Activated T-cell treated with anti-CD3 and anti-CD28 coated beads, Interleukin-2, amount 50 U/mL, for 1 hour (primary cell): Measurements from ENCODE around the gene CEP41.

Source experiments
- DNase-seq: peaks from one replicate; pipeline ENCODE4 v3.0.0-alpha.2; 2020

The CEP41 gene

DNA sequence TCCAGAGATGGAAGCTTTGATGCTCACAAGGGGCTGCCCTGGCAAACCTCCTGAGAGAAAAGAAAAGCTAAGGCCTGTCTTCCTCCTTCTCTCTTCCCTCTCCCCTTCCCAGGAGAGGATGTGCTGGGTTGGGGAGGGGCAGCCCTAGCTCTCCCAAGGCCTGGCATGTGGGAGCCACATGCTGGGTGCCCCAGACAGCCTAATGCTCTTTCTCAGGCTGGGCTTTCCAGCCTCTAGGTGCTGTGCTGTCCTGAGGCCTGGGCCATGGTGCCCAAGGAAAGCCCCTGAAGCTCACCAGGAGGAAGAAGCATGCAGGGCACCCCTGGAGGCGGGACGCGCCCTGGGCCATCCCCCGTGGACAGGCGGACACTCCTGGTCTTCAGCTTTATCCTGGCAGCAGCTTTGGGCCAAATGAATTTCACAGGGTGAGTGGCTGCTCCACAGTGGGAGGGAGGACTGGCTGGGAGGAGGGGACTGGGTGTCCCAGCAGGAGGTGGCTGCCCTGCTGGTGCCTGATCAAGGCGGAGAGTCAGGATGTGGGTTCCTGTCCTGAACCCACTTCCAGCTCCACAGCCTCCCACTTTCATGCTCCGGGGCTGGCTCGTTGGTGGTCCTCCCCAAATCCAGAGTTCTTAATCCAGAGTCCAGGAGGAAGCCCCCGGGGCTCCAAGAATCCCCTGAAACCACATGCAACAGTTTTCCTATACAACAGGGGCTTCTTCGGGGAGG lies 94.5 kb downstream of the CEP41 start:
- no peak for DNase-seq

DNA sequence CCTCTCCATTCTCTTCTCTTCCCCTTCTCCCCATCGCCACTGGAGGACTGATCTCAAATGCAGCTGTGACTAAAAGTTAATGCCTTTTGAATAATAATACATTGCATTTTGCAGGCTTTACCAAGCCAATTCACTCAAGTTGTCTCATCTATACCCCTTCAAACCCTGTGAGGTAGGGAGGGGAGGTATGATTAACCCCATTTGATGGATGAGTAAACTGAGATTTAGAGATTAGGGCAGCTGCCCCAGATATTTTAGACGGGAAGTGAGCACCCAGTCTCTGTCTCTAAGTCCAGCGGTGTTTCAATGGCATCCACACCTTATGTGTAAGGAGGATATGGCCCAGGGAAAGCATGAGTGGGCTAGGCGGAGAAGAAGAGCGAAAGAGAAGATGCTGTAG lies 95.1 kb downstream of the CEP41 start:
- DNase-seq = no peak

DNA sequence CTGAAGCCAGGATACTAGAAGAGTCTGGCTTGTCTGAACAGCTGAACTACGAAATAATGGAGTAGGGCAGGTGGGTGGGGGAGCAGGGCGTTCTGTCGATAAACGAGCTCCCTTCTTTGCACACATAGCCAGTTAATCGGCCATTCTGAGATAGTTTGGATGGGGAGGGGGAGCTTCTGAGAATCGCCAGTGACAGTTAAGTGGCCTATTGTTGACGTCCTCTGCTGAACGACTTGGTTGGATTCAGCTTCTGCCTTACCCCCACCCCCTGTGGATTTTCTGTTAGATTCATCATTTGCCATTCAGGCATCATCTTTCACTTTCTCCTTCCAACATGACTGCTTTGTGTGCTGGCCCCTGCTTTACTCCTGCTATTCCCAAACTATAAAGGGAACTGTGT lies 95.7 kb downstream of the CEP41 start:
- no peak for DNase-seq

DNA sequence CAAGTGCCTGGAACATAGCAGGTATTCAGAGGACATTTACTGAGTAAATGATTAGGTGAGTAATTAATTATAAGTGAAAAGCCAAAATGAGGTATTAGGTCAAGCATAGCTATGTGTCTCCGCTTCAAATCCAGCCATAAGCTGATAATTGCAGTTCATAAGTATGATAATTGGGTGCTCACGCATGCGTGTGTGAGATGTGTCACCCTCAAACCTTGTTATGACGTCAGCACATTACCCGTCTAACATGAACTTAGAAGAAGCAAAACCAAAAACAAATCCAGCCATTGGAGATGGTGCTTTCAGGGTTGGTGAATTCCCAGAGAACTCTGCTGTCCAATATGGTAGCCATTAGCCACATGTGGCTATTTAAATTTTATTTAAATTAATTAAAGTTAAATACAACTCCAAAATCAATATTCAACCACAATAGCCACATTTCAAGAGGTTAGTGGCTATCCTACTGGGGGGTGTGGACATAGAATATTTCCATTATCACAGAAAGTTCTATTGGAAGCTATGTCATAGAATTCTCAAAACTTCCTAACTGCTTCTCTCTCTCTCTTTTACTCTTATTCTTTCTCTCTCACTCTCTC lies 96.4 kb downstream of the CEP41 start, which contains the start of gene CPA5:
Gene CPA5, plus strand, starts transcription at position 546 of the 596 bp plus-strand sequence. CDS start 1,670 bp downstream, outside the sequence.
- DNase-seq = no peak
